Stimulated activated naive CD8-positive, alpha-beta T cell treated with anti-CD3 and anti-CD28 coated beads, Interleukin-15, Interleukin-2, amounts not matched to agents 100 ng/mL and 50 ng/mL, for 24 hours (primary cell): Measurements from ENCODE around the gene CHMP4B.

Source experiments
- H3K27ac Mint-ChIP-seq: one replicate; pipeline ENCODE4 v1.8.0; 2021; ENCODE audit warnings: mild to moderate bottlenecking, mixed read lengths
- H3K27me3 Mint-ChIP-seq: one replicate; pipeline ENCODE4 v1.8.0; 2021; ENCODE audit warnings: mixed read lengths
- H3K36me3 Mint-ChIP-seq: one replicate; pipeline ENCODE4 v1.8.0; 2021; ENCODE audit warnings: low read depth, mixed read lengths
- H3K4me1 Mint-ChIP-seq: one replicate; pipeline ENCODE4 v1.8.0; 2021; ENCODE audit warnings: low read depth, mixed read lengths
- H3K4me3 Mint-ChIP-seq: one replicate; pipeline ENCODE4 v1.8.0; 2021; ENCODE audit warnings: mild to moderate bottlenecking, mixed read lengths
- H3K9me3 Mint-ChIP-seq: one replicate; pipeline ENCODE4 v1.8.0; 2021; ENCODE audit warnings: mixed read lengths

The CHMP4B gene

GRCh38 chr20:33836277-33836676 lies 25.1 kb downstream of the CHMP4B start:
- Mint-ChIP-seq H3K36me3 (peaks cover 49% of the 10 kb centered on the region), H3K27me3 (no peaks in the 10 kb centered on the region), H3K4me3 (no peak overlapping the region), H3K9me3 (no peaks in the 10 kb centered on the region), H3K4me1 (peaks cover 57% of the 10 kb centered on the region), H3K27ac (no peak overlapping the region)

GRCh38 chr20:33837096-33837830 lies 26.1 kb downstream of the CHMP4B start:
- Mint-ChIP-seq H3K27me3 (no peaks in the 10 kb centered on the region), H3K27ac (no peak overlapping the region), H3K4me3 (no peak overlapping the region), H3K9me3 (no peaks in the 10 kb centered on the region), H3K4me1 (peaks cover 62% of the 10 kb centered on the region), H3K36me3 (peaks cover 40% of the 10 kb centered on the region)

- no peak overlapping the region for H3K4me3 Mint-ChIP-seq
- H3K27ac Mint-ChIP-seq = no peak overlapping the region
- peaks cover 72% of the 10 kb centered on the region for H3K4me1 Mint-ChIP-seq
- H3K9me3 Mint-ChIP-seq = no peaks in the 10 kb centered on the region
- H3K36me3 Mint-ChIP-seq = peaks cover 35% of the 10 kb centered on the region
- H3K27me3 Mint-ChIP-seq = no peaks in the 10 kb centered on the region
Observed at GRCh38 chr20:33838035-33838864, 27.1 kb downstream of the CHMP4B start.

DNA sequence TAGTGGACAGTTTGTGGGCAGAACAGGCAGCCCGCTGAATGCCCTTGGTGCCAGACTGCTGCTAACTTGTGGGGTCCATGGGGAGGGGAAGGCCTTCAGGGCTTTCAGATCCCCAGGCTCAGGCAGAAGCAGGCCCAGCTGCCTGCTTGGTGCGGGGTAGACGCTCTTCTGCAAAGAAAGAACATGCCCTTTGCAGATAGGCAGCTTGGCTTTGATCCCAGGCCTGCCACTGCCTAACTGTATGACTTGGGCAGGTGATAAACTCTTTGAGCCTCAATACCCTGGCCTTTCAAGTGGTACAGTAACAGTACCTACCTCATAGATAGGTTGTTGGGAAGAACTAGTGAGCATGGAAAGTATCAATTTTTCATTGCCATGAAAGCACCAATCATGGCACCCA lies 28.4 kb downstream of the CHMP4B start:
- H3K4me1 Mint-ChIP-seq = peaks cover 82% of the 10 kb centered on the region
- no peaks in the 10 kb centered on the region for H3K9me3 Mint-ChIP-seq
- H3K27ac Mint-ChIP-seq = no peak overlapping the region

DNA sequence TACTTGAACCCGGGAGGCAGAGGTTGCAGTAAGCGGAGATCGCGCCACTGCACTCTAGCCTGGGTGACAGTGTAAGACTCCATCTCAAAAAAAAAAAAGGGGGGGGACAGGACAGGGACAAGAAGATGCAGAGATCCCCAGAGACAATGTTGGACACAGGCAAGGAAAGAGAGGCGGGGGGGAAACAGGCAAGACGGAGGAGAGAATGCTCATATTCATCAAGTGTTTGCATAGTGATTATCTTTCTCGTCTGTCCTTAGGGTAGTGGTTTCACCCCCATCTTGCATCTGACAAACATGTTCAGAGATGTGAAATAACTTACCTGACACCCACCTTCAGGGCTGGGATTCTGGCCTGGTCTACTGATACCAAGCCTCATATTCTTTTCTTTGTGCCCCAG lies 29.0 kb downstream of the CHMP4B start:
- H3K4me3 Mint-ChIP-seq = no peak overlapping the region
- peaks cover 20% of the 10 kb centered on the region for H3K36me3 Mint-ChIP-seq
- H3K9me3 Mint-ChIP-seq = no peaks in the 10 kb centered on the region

More for the DNA sequence above, 28.4 kb downstream of the CHMP4B start:
- no peaks in the 10 kb centered on the region for H3K27me3 Mint-ChIP-seq
- no peak overlapping the region for H3K4me3 Mint-ChIP-seq
- H3K36me3 Mint-ChIP-seq = peaks cover 26% of the 10 kb centered on the region

GRCh38 chr20:33840759-33841435 lies 29.7 kb downstream of the CHMP4B start:
- no peaks in the 10 kb centered on the region for H3K27me3 Mint-ChIP-seq
- no peak overlapping the region for H3K27ac Mint-ChIP-seq
- H3K4me3 Mint-ChIP-seq = no peak overlapping the region
- H3K4me1 Mint-ChIP-seq = peaks cover 88% of the 10 kb centered on the region
- peaks cover 16% of the 10 kb centered on the region for H3K36me3 Mint-ChIP-seq
- no peaks in the 10 kb centered on the region for H3K9me3 Mint-ChIP-seq

More for the DNA sequence above, 29.0 kb downstream of the CHMP4B start:
- Mint-ChIP-seq H3K4me1 (peaks cover 83% of the 10 kb centered on the region), H3K27ac (no peak overlapping the region), H3K27me3 (no peaks in the 10 kb centered on the region)

DNA sequence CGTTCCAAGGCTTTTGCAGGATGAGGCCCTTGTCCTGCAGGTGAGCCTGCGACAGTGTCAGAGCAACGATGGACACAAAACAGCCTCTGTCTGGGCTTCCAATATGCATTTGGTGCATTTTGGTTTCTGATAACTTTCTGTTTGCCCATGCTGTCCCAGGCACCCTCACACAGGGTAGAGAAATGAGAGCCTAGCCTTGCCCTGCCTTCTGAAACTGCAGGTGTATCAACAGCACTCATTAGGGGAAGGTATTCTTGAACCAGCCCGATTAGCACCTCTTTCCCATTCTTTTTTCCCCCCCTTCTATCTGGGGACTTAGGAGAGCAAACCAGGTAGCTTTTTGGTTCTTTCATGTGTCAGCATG lies 30.3 kb downstream of the CHMP4B start:
- peaks cover 88% of the 10 kb centered on the region for H3K4me1 Mint-ChIP-seq
- H3K9me3 Mint-ChIP-seq = no peaks in the 10 kb centered on the region
- H3K4me3 Mint-ChIP-seq = no peak overlapping the region
- H3K36me3 Mint-ChIP-seq = peaks cover 11% of the 10 kb centered on the region
- no peak overlapping the region for H3K27ac Mint-ChIP-seq
- no peaks in the 10 kb centered on the region for H3K27me3 Mint-ChIP-seq

- peaks cover 88% of the 10 kb centered on the region for H3K4me1 Mint-ChIP-seq
- no peak overlapping the region for H3K27ac Mint-ChIP-seq
- H3K36me3 Mint-ChIP-seq = peaks cover 7% of the 10 kb centered on the region
- H3K4me3 Mint-ChIP-seq = no peak overlapping the region
- no peaks in the 10 kb centered on the region for H3K27me3 Mint-ChIP-seq
- no peaks in the 10 kb centered on the region for H3K9me3 Mint-ChIP-seq
Observed at GRCh38 chr20:33842346-33842745, 31.2 kb downstream of the CHMP4B start.

GRCh38 chr20:33843050-33843449 lies 31.9 kb downstream of the CHMP4B start:
- H3K4me3 Mint-ChIP-seq = no peak overlapping the region

DNA sequence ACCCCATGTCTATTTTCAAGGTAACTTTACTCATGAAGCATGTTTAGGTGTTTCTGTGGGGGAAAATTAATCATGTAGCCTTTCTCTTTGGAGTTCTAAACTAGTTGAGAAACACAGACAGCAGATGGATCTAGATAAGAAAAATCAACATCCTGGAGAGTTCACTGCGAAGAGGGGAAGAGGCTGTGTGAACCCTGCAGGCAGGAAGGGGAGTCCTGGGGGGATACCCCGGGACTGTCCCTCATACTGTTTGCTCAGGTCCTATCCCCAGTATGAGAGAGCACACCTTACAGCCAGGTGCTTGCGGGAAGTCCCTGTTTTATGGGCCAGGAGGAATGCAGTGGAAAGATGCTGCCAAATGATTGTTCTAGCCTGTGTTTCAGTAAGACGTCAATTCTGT lies 32.7 kb downstream of the CHMP4B start:
- H3K4me1 Mint-ChIP-seq = peaks cover 79% of the 10 kb centered on the region

More at GRCh38 chr20:33843050-33843449, 31.9 kb downstream of the CHMP4B start:
- Mint-ChIP-seq H3K9me3 (no peaks in the 10 kb centered on the region), H3K4me1 (peaks cover 86% of the 10 kb centered on the region), H3K27ac (no peak overlapping the region), H3K27me3 (no peaks in the 10 kb centered on the region), H3K36me3 (peaks cover 7% of the 10 kb centered on the region)

DNA sequence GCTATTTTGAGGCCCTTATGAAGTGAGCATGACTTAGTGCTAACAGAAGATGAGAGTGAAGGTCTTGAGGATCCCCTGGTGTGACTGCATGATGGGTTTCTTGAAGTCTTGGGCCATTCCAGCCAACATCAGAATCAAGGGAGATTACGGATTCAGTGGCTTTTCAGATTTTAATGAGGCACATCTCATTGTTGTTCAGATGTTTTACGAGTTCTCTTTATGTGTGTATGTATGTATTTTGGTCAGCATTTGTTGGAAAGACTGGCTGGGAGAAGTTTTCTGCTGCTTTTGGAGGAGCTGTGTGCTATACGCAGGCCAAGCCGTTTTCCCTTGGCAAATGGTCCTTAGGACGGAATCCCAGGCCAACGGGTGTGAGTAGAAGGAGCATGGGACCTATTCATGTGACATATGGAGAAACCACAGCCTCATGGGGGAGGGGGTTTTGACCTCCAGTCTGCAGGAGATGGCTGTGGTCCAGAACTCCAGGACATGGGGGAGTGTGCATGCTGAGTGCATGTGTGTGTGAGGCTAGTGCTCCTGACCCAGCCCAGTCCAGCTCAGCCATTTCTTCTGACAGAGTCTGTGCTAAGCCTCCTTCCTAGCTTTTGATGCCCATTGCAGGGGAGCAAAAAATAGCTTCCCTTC lies 35.3 kb downstream of the CHMP4B start:
- no peak overlapping the region for H3K27ac Mint-ChIP-seq
- H3K4me3 Mint-ChIP-seq = no peak overlapping the region
- peaks cover 70% of the 10 kb centered on the region for H3K4me1 Mint-ChIP-seq
- H3K36me3 Mint-ChIP-seq = peaks cover 29% of the 10 kb centered on the region
- no peaks in the 10 kb centered on the region for H3K27me3 Mint-ChIP-seq
- no peaks in the 10 kb centered on the region for H3K9me3 Mint-ChIP-seq

More for the DNA sequence above, 32.7 kb downstream of the CHMP4B start:
- peak overlapping the region; percentile 84 for H3K27ac Mint-ChIP-seq
- H3K9me3 Mint-ChIP-seq = no peaks in the 10 kb centered on the region
- H3K4me3 Mint-ChIP-seq = peak overlapping the region; percentile 4
- H3K27me3 Mint-ChIP-seq = no peaks in the 10 kb centered on the region
- peaks cover 11% of the 10 kb centered on the region for H3K36me3 Mint-ChIP-seq

GRCh38 chr20:33847006-33847405 lies 35.9 kb downstream of the CHMP4B start:
- H3K9me3 Mint-ChIP-seq = no peaks in the 10 kb centered on the region
- no peaks in the 10 kb centered on the region for H3K27me3 Mint-ChIP-seq
- peaks cover 70% of the 10 kb centered on the region for H3K4me1 Mint-ChIP-seq
- no peak overlapping the region for H3K4me3 Mint-ChIP-seq
- peak overlapping the region; percentile 53 for H3K27ac Mint-ChIP-seq
- peaks cover 35% of the 10 kb centered on the region for H3K36me3 Mint-ChIP-seq

- H3K27ac Mint-ChIP-seq = no peak overlapping the region
- peaks cover 70% of the 10 kb centered on the region for H3K4me1 Mint-ChIP-seq
- H3K9me3 Mint-ChIP-seq = no peaks in the 10 kb centered on the region
- peaks cover 48% of the 10 kb centered on the region for H3K36me3 Mint-ChIP-seq
- no peaks in the 10 kb centered on the region for H3K27me3 Mint-ChIP-seq
- H3K4me3 Mint-ChIP-seq = no peak overlapping the region
Observed at GRCh38 chr20:33848391-33848790, 37.2 kb downstream of the CHMP4B start.

DNA sequence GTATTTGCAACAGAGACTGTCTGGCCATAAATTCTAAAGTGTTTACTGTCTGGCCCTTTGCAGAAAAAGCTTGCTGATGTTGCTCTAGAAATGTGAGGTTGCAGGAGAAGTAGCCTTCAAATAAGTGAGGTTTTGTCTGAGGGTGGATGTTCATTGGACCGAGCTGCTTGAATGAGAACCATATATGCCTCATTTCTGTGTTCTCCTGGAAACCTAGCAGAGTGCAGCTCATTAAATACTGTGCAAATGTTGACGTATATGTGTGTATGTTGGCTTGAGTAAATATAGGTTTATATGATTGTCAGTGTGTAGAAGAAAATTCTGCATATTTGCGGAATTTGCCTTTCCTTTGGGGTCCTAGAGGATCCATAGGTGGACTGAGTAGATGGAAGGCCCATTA lies 39.0 kb downstream of the CHMP4B start:
- Mint-ChIP-seq H3K4me3 (no peak overlapping the region), H3K27me3 (no peaks in the 10 kb centered on the region), H3K4me1 (peaks cover 58% of the 10 kb centered on the region), H3K9me3 (no peaks in the 10 kb centered on the region), H3K27ac (no peak overlapping the region), H3K36me3 (peaks cover 60% of the 10 kb centered on the region)
